Dermis blood vessel endothelial cell (primary cell): ENCODE measurements around the gene INTS6. TPM values are rescaled to one million over a fixed set of nuclear protein-coding genes. Genes with fewer than 3 reads are reported as not detected.
A peak's percentile ranks its signal among the peaks of the same experiment; 100 is the strongest.

Source experiments
- DNase-seq: peaks from one replicate; pipeline ENCODE4 v3.0.0; 2010
- total RNA-seq: library from RNA; depleted of rRNA; stranded (reverse); fragments of >200 nt; gene quantifications from 2 replicates; pipeline ENCODE4 v1.2.3, GENCODE V29; 2014

INTS6 gene
- total RNA-seq, 1 donor from 2014 or later, result 52.1 TPM

- no peak for DNase-seq
These were observed 111.0 kb downstream of the INTS6 start for GRCh38 chr13:51341791-51342190.

GRCh38 chr13:51341232-51341631 lies 111.6 kb downstream of the INTS6 start:
- no peak for DNase-seq

GRCh38 chr13:51339952-51340732 lies 112.7 kb downstream of the INTS6 start:
- DNase-seq, result no peak

GRCh38 chr13:51339354-51339753 lies 113.5 kb downstream of the INTS6 start, which contains the start of gene SERPINE3:
TSS of gene SERPINE3 (plus strand) at chr13:51339691. CDS start at chr13:51341092, 1,401 bp downstream.
- no peak for DNase-seq

DNA sequence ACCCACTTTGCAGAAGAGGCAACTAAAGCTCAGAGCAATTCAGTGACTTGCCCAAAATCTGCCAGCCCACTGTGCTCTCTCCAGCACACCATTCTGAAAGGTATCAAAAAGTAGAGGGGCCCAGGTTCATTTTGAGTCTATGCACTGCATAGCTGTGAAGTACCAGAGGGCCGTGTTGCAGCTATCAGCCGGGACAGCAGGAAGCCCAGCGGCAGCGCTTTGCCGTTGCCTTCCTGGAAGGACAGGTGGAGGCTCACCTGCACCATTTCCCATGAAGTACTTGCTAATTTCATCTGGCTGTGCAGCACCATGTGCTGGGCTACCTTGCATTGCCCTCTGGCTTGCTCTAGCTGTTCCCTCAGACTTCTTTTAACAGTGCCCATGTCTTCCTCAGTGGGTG lies 116.1 kb downstream of the INTS6 start:
- no peak for DNase-seq

GRCh38 chr13:51333826-51334225 lies 119.0 kb downstream of the INTS6 start:
- DNase-seq, result no peak

GRCh38 chr13:51333421-51333820 lies 119.4 kb downstream of the INTS6 start:
- DNase-seq, result no peak

GRCh38 chr13:51332566-51333361 lies 120.1 kb downstream of the INTS6 start:
- DNase-seq, result no peak

DNA sequence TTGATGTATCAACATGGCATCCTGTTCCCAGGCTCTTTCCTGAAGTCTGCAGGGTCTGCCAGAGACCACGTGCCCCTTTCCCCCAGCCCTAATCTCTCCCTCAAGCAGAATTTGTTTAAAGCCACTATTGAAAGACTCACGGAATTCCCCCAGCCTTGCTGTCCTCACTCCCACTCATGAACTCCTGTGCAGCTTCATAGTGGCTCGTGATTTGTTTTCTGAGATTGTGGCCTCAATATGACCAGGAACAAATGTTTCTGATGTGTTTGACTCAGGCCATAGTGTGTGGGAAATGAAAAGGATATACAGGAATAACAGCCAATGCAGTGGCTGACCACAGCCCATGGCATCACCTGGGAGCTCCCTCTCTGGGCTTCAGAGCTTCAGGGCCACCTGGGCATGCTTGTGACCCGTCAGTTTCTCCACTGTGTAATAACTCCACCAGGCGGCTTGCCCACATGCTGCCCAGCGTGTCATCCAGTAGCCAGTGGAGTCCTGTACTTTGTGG lies 121.4 kb downstream of the INTS6 start:
- no peak for DNase-seq

DNA sequence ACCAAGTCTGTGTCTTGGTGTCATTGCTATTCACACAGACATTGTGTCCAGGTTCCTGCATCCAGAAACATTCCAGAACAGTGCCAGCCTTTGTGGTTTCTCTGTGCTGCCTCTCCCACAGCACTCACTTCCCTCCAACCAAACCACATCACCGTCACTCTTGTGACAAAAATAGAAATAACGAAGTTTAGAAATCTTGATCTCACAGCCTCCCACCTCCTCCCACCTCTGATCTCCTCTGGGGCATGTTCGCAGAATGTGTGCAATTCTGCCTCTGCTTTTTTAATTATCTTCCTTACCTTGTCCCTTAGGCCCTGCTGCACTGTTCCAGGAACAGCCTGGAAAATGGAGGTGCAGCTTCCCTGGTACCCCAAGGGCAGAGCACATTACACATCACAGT lies 122.0 kb downstream of the INTS6 start:
- no peak for DNase-seq

GRCh38 chr13:51329606-51330005 lies 123.2 kb downstream of the INTS6 start:
- no peak for DNase-seq

- DNase-seq, result no peak
These were observed 124.3 kb downstream of the INTS6 start for GRCh38 chr13:51328488-51328887.

- no peak for DNase-seq
These were observed 124.9 kb downstream of the INTS6 start for GRCh38 chr13:51327961-51328360.

- DNase-seq, result no peak
These were observed 126.1 kb downstream of the INTS6 start for GRCh38 chr13:51326777-51327176.

- DNase-seq, result no peak
These were observed 127.0 kb downstream of the INTS6 start for GRCh38 chr13:51325837-51326236.

GRCh38 chr13:51324714-51325420 lies 128.0 kb downstream of the INTS6 start:
- DNase-seq, result no peak

- no peak for DNase-seq
These were observed 128.9 kb downstream of the INTS6 start for GRCh38 chr13:51323824-51324511.

- no peak for DNase-seq
These were observed 130.0 kb downstream of the INTS6 start for GRCh38 chr13:51322826-51323225.

DNA sequence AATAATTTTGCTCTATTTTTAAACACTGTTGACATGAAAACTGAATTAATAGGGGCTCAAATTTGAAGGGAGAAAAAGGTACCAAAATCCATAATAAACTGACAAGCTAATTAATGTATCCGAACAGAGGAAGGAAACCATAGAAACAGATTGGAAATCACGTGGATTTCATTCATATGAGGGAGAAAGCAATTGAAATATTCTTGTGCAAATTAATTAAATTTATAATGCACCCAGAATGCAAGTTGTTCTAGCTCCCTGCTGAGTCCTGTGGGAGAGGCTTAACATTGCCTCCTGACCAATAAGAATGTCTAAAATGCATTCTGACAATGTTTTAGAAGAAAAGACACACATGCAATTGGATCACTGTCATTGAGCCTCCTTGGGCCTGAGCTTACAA lies 131.0 kb downstream of the INTS6 start:
- DNase-seq, result no peak

GRCh38 chr13:51318876-51319275 lies 134.0 kb downstream of the INTS6 start:
- no peak for DNase-seq

DNA sequence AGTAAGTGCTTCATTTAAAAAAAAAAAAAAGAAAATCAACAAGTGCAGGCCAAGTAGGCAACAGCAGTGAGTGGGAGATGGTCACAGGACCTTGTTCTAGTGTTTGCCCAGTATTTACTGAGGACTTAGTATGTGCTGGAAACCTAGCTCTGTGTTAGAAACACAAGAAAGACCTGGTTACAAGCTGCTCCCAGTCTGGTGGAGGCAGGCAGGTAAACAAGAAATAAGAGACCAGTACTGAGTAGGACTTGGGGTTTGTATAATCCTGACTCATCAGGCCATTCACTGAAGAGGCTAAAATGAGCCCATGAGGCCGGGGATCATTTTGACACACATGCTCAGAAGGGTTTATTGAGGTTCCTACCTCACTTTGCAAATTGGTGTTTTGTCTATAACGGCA lies 134.8 kb downstream of the INTS6 start:
- no peak for DNase-seq

- peak; percentile 25 for DNase-seq
These were observed 135.6 kb downstream of the INTS6 start for GRCh38 chr13:51317262-51317661.
